Measurements from ENCODE around the gene INAFM1.

INAFM1 gene

GRCh38 chr19:47310323-47310722 is 35.6 kb downstream of the INAFM1 start:
- no peak for DNase-seq (ENCODE audit: low spot score)

- no peak for DNase-seq (ENCODE audit: low spot score)
These were observed 36.1 kb downstream of the INAFM1 start for GRCh38 chr19:47310819-47311218.

GRCh38 chr19:47312366-47313006 is 37.8 kb downstream of the INAFM1 start:
- no peak for DNase-seq (ENCODE audit: low spot score)

GRCh38 chr19:47313754-47314295 is 39.1 kb downstream of the INAFM1 start:
- DNase-seq (ENCODE audit: low spot score), result no peak

GRCh38 chr19:47315125-47315821 is 40.6 kb downstream of the INAFM1 start:
- peak; percentile 73 for DNase-seq (ENCODE audit: low spot score)

- no peak for DNase-seq (ENCODE audit: low spot score)
These were observed 41.8 kb downstream of the INAFM1 start for GRCh38 chr19:47316513-47316912.

- DNase-seq (ENCODE audit: low spot score), result no peak
These were observed 45.5 kb downstream of the INAFM1 start for GRCh38 chr19:47319923-47320871.

GRCh38 chr19:47321630-47322029 is 46.9 kb downstream of the INAFM1 start:
- DNase-seq (ENCODE audit: low spot score), result no peak

GRCh38 chr19:47322058-47322457 is 47.4 kb downstream of the INAFM1 start:
- DNase-seq (ENCODE audit: low spot score), result no peak

GRCh38 chr19:47323409-47323808 is 48.7 kb downstream of the INAFM1 start:
- DNase-seq (ENCODE audit: low spot score), result no peak

GRCh38 chr19:47323872-47324271 is 49.2 kb downstream of the INAFM1 start:
- no peak for DNase-seq (ENCODE audit: low spot score)

- DNase-seq (ENCODE audit: low spot score), result no peak
These were observed 49.8 kb downstream of the INAFM1 start for GRCh38 chr19:47324502-47324901.

Data from HuH-7 (cell line).